Endodermal cell (in vitro differentiated cells): Measurements from ENCODE around the gene KIFC3. TPM values are rescaled to one million over a fixed set of nuclear protein-coding genes. Genes with fewer than 3 reads are reported as not detected.

Source experiments
- DNase-seq: peaks from one replicate; pipeline ENCODE4 v3.0.0-alpha.2; 2017
- H3K27ac ChIP-seq: 2 replicates; pipeline ENCODE4 v1.5.1; 2013; ENCODE audit warnings: mild to moderate bottlenecking, low read depth, low read length, moderate library complexity
- H3K27me3 ChIP-seq: 2 replicates; pipeline ENCODE4 v1.6.1; 2013; ENCODE audit warnings: mild to moderate bottlenecking, low read length, moderate library complexity; ENCODE audit not compliant: insufficient read depth, control insufficient read depth, poor library complexity, severe bottlenecking
- H3K36me3 ChIP-seq: 2 replicates; pipeline ENCODE4 v1.7.0; 2013; ENCODE audit warnings: mild to moderate bottlenecking, low read length, moderate library complexity; ENCODE audit not compliant: control insufficient read depth, insufficient read depth
- H3K4me1 ChIP-seq: one replicate; pipeline ENCODE4 v1.7.0; 2013; ENCODE audit warnings: low read length; ENCODE audit not compliant: control insufficient read depth, insufficient read depth
- H3K4me3 ChIP-seq: 2 replicates; pipeline ENCODE4 v1.5.1; 2013; ENCODE audit warnings: mild to moderate bottlenecking, low read length, moderate library complexity
- H3K9ac ChIP-seq: 2 replicates; pipeline ENCODE4 v1.6.1; 2013; ENCODE audit warnings: mild to moderate bottlenecking, low read length, moderate library complexity; ENCODE audit not compliant: poor library complexity, severe bottlenecking; ENCODE audit errors: extremely low read depth
- H3K9me3 ChIP-seq: 2 replicates; pipeline ENCODE4 v1.6.1; 2013; ENCODE audit warnings: mild to moderate bottlenecking, low read length, moderate library complexity; ENCODE audit not compliant: control insufficient read depth
- H3K27ac Mint-ChIP-seq: 2 replicates; pipeline ENCODE4 v1.8.0; 2020; ENCODE audit warnings: mixed read lengths
- H3K27me3 Mint-ChIP-seq: 2 replicates; pipeline ENCODE4 v1.8.0; 2021; ENCODE audit warnings: mild to moderate bottlenecking, mixed read lengths; ENCODE audit not compliant: insufficient read depth
- H3K36me3 Mint-ChIP-seq: 2 replicates; pipeline ENCODE4 v1.8.0; 2020; ENCODE audit warnings: low read depth, mixed read lengths
- H3K4me1 Mint-ChIP-seq: 2 replicates; pipeline ENCODE4 v1.8.0; 2020; ENCODE audit warnings: mixed read lengths
- H3K4me3 Mint-ChIP-seq: 2 replicates; pipeline ENCODE4 v1.8.0; 2020; ENCODE audit warnings: mild to moderate bottlenecking, moderate library complexity, mixed read lengths
- H3K9me3 Mint-ChIP-seq: 2 replicates; pipeline ENCODE4 v1.8.0; 2020; ENCODE audit warnings: mild to moderate bottlenecking, mixed read lengths
- WGBS, 2 experiments: methylation state at CpG; one replicate each; pipeline versions ENCODE4 v1.1.5 to v1.1.7; 2013; ENCODE audit warnings: missing lambda C conversion rate in 2 of 2, mixed read lengths in 1 of 2; ENCODE audit not compliant: insufficient coverage in 1 of 2, insufficient read length in 1 of 2; 5-methylcytosine and 5-hydroxymethylcytosine counted together
- total RNA-seq, 2 donors: library from RNA; stranded (reverse); fragmentation: NEBNext Ultra II Directional in 1 of 2; extraction: Animal tissue kit (Norgen Biotek cat#: 25700) in 1 of 2; gene quantifications; 2 replicates in 1 of 2; 3 replicates in 1 of 2; pipeline ENCODE4 v1.2.1, GENCODE V29; 2021
- TF ChIP-seq, protein P1 (sequence below): fragments of 200-600 bp; sonication (generic); conservative IDR thresholded peaks from 2 replicates; pipeline ENCODE4 v1.5.0; 2021; ENCODE audit warnings: antibody characterized with exemption, mild to moderate bottlenecking

Gene KIFC3
- total RNA-seq, 2 donors from 2014 or later, result 39.2 to 39.3 TPM

- no peak for DNase-seq
- Histone ChIP-seq H3K36me3 (no peaks in the 10 kb centered on the region), H3K27me3 (no peaks in the 10 kb centered on the region), H3K27ac (no peak overlapping the region), H3K4me3 (no peak overlapping the region), H3K4me1 (no peaks in the 10 kb centered on the region), H3K9ac (no peak overlapping the region), H3K9me3 (no peaks in the 10 kb centered on the region)
- WGBS, 2 experiments, result 10 to 51% methylated on average over 2 to 5 of the region's 5 CpGs
- TF ChIP-seq, protein P1, sequence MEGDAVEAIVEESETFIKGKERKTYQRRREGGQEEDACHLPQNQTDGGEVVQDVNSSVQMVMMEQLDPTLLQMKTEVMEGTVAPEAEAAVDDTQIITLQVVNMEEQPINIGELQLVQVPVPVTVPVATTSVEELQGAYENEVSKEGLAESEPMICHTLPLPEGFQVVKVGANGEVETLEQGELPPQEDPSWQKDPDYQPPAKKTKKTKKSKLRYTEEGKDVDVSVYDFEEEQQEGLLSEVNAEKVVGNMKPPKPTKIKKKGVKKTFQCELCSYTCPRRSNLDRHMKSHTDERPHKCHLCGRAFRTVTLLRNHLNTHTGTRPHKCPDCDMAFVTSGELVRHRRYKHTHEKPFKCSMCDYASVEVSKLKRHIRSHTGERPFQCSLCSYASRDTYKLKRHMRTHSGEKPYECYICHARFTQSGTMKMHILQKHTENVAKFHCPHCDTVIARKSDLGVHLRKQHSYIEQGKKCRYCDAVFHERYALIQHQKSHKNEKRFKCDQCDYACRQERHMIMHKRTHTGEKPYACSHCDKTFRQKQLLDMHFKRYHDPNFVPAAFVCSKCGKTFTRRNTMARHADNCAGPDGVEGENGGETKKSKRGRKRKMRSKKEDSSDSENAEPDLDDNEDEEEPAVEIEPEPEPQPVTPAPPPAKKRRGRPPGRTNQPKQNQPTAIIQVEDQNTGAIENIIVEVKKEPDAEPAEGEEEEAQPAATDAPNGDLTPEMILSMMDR, result no peak
- H3K27me3 Mint-ChIP-seq, result no peaks in the 10 kb centered on the region
- no peaks in the 10 kb centered on the region for H3K9me3 Mint-ChIP-seq
- peaks cover 16% of the 10 kb centered on the region for H3K4me1 Mint-ChIP-seq
- H3K36me3 Mint-ChIP-seq, result no peaks in the 10 kb centered on the region
- H3K27ac Mint-ChIP-seq, result no peak overlapping the region
- no peak overlapping the region for H3K4me3 Mint-ChIP-seq
Measured at GRCh38 chr16:57834936-57835335, 32.6 kb upstream of the KIFC3 start.

DNA sequence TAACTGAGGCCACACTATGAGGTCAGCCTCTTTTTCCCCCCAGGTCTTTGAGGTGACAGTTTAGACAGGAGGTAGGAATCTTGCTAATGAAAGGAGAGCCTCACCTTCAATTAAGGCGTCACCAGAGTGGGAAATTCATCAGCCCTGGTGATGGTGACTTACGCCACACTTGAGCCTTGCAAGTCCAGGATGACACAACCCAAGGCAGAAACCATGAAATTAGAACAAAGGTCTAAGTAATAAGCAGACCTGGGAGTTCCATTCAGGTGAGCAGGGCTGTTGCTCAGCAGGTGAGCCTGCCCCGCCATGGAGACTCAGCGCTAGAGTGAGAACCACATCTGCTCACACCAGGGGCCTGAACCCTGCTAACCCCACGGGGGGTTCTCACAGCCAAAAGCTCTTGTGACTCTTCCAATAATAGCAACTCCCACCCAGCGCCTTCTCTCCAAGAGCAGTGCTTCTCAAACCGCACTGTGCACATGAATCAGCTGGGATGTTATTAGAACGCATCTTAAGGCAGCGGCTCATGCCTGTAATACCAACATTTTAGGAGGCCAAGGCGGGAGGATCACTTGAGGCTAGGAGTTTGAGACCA is 28.7 kb upstream of the KIFC3 start:
- DNase-seq, result no peak
- peaks cover 4% of the 10 kb centered on the region for H3K4me1 Mint-ChIP-seq
- no peaks in the 10 kb centered on the region for H3K36me3 Mint-ChIP-seq
- WGBS, 2 experiments, result 93 to 95% methylated on average over 8 to 10 of the region's 10 CpGs
- Histone ChIP-seq H3K27ac (no peak overlapping the region), H3K9ac (no peak overlapping the region), H3K9me3 (no peaks in the 10 kb centered on the region), H3K27me3 (no peaks in the 10 kb centered on the region), H3K4me1 (no peaks in the 10 kb centered on the region), H3K4me3 (no peak overlapping the region), H3K36me3 (no peaks in the 10 kb centered on the region)
- no peak overlapping the region for H3K4me3 Mint-ChIP-seq
- H3K9me3 Mint-ChIP-seq, result no peaks in the 10 kb centered on the region
- no peaks in the 10 kb centered on the region for H3K27me3 Mint-ChIP-seq
- TF ChIP-seq, protein P1, result no peak
- no peak overlapping the region for H3K27ac Mint-ChIP-seq

DNA sequence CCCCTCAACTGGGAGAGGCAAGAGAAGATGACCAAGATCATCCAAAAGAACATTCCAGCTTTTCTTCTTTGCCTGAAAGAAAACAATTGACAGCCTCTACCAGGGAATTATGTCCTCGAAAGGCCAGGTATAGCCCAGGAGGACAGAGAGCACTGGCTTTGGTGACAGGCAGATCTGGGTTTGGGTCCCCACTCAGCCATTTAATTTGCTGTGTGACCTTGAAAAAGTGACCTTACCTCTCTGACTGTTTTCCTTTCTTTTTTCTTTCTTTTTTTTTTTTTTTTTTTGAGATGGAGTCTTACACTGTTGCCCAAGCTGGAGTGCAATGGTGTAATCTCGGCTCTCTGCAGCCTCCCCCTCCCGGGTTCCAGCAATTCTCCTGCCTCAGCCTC is 27.7 kb upstream of the KIFC3 start:
- H3K9ac ChIP-seq, result no peak overlapping the region
- no peaks in the 10 kb centered on the region for H3K36me3 ChIP-seq
- WGBS, 2 experiments, result 86 to 97% methylated on average over 1 to 3 of the region's 3 CpGs
- Mint-ChIP-seq H3K4me1 (peaks cover 5% of the 10 kb centered on the region), H3K36me3 (no peaks in the 10 kb centered on the region), H3K9me3 (no peaks in the 10 kb centered on the region), H3K27ac (no peak overlapping the region), H3K4me3 (no peak overlapping the region), H3K27me3 (no peaks in the 10 kb centered on the region)
- H3K9me3 ChIP-seq, result no peaks in the 10 kb centered on the region
- H3K27ac ChIP-seq, result no peak overlapping the region
- TF ChIP-seq, protein P1, result no peak
- no peak for DNase-seq
- H3K4me3 ChIP-seq, result no peak overlapping the region
- no peaks in the 10 kb centered on the region for H3K4me1 ChIP-seq
- H3K27me3 ChIP-seq, result no peaks in the 10 kb centered on the region
